NCI-H1694 treated with DMSO at 0.1 percent for 48 hours (cell line): ENCODE measurements around the gene HSD3B7.
"Not testable (repeated sequence)": the region's sequence is repeated elsewhere in the genome, so short reads cannot be mapped to it uniquely, and the experiment has no call there.

ENCODE experiments used
- DNase-seq: peaks from one replicate; lab custom pipeline; 2025; lab: John Stamatoyannopoulos, UW

HSD3B7 gene

GRCh38 chr16:31002250-31002700 is 17.3 kb downstream of the HSD3B7 start:
- DNase-seq: no peak

DNA sequence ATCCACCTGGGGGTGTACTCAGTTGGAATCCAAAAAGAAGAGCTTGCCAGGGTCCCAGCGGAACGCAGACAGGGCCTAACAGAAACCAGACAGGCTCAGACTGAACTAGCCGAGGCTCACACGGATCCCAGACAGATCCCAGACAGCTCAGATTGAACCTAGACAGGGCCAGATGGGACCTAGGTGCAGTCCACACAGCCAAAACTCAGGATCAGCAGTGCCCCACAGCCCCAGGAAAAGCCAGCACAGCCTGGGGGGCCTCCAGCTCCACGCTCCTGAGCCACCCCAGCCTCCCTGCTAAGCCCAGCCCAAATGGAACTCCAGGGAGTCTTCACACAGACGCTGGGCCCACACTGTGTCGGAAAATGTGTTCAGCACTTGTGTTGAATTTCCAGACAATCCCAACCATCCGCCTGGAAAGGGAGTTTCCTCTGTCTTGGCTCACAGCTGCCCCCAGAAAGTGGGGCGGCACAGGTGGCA is 17.9 kb downstream of the HSD3B7 start:
- DNase-seq: peak; percentile 4

GRCh38 chr16:31003744-31004143 is 18.7 kb downstream of the HSD3B7 start:
- no peak for DNase-seq

GRCh38 chr16:31004658-31005057 is 19.7 kb downstream of the HSD3B7 start:
- no peak for DNase-seq

GRCh38 chr16:31005350-31006085 is 20.5 kb downstream of the HSD3B7 start:
- no peak for DNase-seq

DNA sequence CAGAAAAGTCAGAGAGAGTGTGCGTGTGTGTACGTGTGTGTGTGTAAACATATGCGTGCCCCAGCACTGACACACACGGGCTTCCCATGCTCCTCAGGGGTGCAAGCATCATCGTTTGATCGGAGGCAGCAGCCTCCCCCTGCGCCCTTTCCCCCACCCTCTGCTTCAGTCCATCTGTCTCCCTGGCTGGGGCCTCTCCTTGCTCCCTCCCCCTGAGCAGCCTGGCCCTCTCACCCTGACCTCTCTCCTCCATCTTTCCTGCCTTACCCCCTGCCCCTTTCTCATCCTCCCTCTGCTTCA is 21.0 kb downstream of the HSD3B7 start:
- peak; percentile 22 for DNase-seq

DNA sequence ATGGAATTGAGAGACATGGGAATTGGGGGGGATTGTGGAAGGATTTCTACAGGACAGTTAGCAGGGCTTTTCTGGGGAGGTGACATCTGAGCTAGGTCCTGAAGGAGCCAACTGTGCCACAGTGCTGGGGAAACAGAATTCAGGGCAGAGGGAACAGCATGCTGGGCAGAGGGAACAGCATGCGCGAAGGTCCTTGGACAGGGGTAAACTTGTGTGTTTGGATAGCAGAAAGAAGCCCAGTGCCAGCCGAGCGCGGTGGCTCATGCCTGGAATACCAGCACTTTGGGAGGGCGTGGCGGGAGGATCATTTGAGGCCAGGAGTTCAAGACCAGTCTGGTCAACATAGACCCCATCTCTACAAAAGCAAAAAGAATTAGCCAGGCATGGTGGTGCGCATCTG is 21.6 kb downstream of the HSD3B7 start:
- no peak for DNase-seq

GRCh38 chr16:31007684-31008083 is 22.7 kb downstream of the HSD3B7 start:
- no peak for DNase-seq

DNA sequence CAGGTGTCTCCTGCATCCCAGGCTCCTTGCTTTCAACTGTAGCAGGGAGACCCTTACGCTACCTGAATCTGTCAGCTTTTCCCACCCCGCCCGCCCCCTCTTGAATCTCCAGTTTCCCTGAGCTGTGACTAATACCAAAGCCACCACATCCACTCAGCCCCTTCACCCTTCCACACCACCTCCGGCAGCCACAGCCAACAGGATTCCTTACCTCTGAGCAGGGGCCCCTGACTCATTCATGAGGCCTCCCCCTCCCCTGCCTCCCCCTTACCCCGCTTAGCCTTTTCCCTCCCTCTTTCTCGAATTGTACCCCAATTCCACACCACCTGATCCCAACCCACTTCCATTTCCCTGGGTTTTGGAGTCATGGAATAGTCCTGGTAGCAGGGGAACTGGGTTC is 23.1 kb downstream of the HSD3B7 start:
- no peak for DNase-seq

DNA sequence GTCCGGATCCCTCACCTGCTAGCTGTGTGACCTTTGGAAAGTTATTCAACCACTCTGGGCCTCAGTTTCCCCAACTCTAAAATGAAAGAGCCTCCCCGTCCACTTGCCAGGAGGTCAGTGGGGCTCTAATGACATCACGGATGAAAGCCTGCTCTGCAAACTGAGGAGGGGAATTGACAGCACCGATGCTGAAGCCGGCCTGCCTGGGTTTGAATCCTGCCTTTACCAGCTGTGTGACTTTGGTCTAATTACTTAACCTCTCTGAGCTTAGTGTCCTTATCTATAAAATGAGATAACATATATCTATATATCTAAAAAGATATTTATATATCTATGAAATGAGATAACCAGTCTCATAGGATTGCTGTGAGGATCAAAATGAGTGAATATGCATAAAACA is 23.5 kb downstream of the HSD3B7 start:
- no peak for DNase-seq

GRCh38 chr16:31009120-31009519 is 24.1 kb downstream of the HSD3B7 start:
- DNase-seq: no peak

GRCh38 chr16:31009894-31010584 is 25.0 kb downstream of the HSD3B7 start:
- DNase-seq: no peak

- peak; percentile 28 for DNase-seq
Measured at GRCh38 chr16:31010585-31011325, 25.7 kb downstream of the HSD3B7 start, which contains the start of gene STX1B. STX1B (minus strand) TSS chr16:31010638; CDS start chr16:31010396, 242 bp downstream.

GRCh38 chr16:31011815-31012214 is 26.8 kb downstream of the HSD3B7 start:
- not testable (repeated sequence) for DNase-seq

GRCh38 chr16:31013292-31013691 is 28.3 kb downstream of the HSD3B7 start:
- not testable (repeated sequence) for DNase-seq

GRCh38 chr16:31016018-31016417 is 31.0 kb downstream of the HSD3B7 start:
- DNase-seq: no peak

- DNase-seq: not testable (repeated sequence)
Measured at GRCh38 chr16:31017756-31018155, 32.7 kb downstream of the HSD3B7 start.

DNA sequence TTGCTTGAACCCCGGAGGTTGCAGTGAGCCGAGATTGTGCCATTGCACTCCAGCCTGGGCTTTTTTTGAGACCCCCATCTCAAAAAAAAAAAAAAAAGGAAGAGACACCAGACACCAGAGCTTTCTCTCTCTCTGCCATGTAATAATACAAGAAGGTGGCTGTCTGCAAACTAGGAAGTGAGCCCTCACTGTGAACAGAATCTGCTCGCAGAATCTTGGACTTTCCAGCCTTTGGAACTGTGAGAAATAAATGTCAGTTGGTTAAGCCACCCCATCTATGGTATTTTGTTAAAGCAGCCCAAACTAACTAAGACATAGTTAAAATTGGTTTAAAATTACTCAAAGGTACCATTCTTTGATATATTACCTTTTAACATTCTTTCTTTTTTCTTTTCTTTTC is 35.5 kb downstream of the HSD3B7 start:
- DNase-seq: no peak

DNA sequence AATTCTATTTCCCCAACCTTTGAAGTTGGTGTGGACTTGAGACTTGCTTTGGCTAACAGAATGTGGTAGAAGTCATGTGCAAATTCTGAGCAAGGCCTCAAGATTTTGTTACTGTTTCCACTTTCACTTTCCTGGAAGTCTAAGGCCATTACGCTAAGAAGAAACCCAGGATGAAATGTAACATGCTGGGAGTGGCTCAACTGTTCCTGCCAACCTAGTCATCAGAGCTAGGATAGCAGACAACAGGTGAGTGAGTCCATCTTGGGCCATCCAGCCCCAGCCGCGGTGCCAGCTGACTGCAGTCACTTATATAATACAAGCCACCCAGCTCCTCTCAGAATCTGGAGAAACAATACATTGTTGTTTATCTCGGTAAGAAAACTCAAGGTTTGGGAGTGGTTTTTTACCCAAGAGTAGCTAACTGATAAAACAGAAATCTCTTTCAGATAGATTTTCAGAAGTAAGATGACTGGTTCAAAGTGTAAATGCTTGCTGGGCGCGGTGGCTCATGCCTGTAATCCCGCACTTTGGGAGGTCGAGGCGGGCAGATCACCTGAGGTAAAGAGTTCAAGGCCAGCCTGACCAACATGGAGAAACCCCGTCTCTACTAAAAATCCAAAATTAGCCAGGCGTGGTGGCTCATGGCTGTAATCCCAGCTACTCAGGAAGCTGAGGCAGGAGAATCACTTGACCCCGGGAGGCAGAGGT is 37.7 kb downstream of the HSD3B7 start:
- no peak for DNase-seq

GRCh38 chr16:31023252-31023602 is 38.2 kb downstream of the HSD3B7 start:
- DNase-seq: no peak

DNA sequence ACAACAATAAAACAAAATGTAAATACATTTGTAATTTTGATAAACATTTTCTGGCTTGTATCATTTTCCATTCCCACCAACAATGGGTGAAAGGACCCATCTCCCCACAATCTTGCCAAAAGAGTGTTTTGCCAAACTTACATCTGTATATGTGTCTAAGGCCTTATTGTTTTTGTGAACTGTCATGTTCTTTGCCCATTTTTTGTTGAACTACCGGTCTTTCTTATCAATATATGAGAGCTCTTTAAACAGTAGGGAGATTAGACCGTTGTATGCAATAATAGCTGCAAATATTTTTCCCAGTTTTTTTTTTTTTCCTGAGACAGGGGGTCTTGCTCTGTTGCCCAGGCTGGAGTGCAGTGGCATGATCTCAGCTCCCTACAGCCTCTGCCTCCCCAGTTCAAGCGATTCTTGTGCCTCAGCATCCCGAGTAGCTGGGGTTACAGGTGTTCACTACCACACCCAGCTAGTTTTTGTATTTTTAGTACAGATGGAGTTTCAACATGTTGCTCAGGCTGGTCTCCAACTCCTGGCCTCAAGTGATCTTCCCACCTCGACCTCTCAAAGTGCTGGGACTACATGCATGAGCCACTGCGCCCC is 38.7 kb downstream of the HSD3B7 start:
- DNase-seq: no peak

- no peak for DNase-seq
Measured at GRCh38 chr16:31025339-31025738, 40.3 kb downstream of the HSD3B7 start.
